ENCODE results near the gene BRAF. TPM values are rescaled to one million over a fixed set of nuclear protein-coding genes. Genes with fewer than 3 reads are reported as not detected.
A peak's percentile ranks its signal among the peaks of the same experiment; 100 is the strongest.
"Not testable (repeated sequence)": the region's sequence is repeated elsewhere in the genome, so short reads cannot be mapped to it uniquely, and the experiment has no call there.

The BRAF gene
- polyA plus RNA-seq, 6 donors from 2014 or later, result 14.8 to 27.9 (median 21.1) TPM

- Mint-ChIP-seq H3K27ac (no peak overlapping the region), H3K4me1 (peaks cover 0 to 11% (median 0%) of the 10 kb centered on the region in 3 donors), H3K9me3 (no peaks in the 10 kb centered on the region), H3K4me3 (no peak overlapping the region), H3K36me3 (peaks cover 5 to 23% of the 10 kb centered on the region in 2 donors), H3K27me3 (no peaks in the 10 kb centered on the region)
- DNase-seq (no peak), ATAC-seq (ENCODE audit: low read depth in 2 of 2) (no peak)
These were observed 239.2 kb downstream of the BRAF start for GRCh38 chr7:140685407-140686087.

GRCh38 chr7:140684066-140684950 lies 240.4 kb downstream of the BRAF start:
- H3K27me3 Mint-ChIP-seq, result no peaks in the 10 kb centered on the region
- no peak overlapping the region for H3K4me3 Mint-ChIP-seq
- no peaks in the 10 kb centered on the region for H3K9me3 Mint-ChIP-seq
- DNase-seq, result no peak
- H3K4me1 Mint-ChIP-seq, result peaks cover 0 to 11% (median 0%) of the 10 kb centered on the region in 3 donors
- peaks cover 5 to 28% of the 10 kb centered on the region in 2 donors for H3K36me3 Mint-ChIP-seq
- peak overlapping the region in 2 of 6 donors; percentile 38 to 43 for H3K27ac Mint-ChIP-seq
- ATAC-seq (ENCODE audit: low read depth in 2 of 2), result no peak

DNA sequence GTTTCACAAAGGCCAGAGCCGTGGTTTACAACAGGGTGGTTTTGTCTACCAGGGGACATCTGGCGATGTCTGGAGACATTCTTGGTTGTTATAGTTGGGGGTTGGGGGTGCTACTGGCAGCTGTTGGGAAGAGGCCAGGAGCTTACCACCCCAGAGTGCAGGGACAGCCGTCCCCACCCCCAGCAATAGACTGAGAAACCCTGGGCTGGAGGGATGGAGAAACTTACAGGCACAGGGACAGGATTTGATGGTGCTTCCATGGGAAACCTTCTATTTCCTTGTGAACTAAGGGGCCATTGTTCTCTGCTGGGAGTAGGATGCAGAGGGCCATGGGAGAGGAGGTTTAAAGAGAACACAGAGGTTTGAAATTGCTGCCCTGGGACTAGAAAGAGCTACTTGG lies 241.1 kb downstream of the BRAF start:
- no peaks in the 10 kb centered on the region for H3K27me3 Mint-ChIP-seq
- H3K4me3 Mint-ChIP-seq, result no peak overlapping the region
- peaks cover 5 to 34% of the 10 kb centered on the region in 2 donors for H3K36me3 Mint-ChIP-seq

GRCh38 chr7:140681766-140682165 lies 243.0 kb downstream of the BRAF start:
- Mint-ChIP-seq H3K36me3 (peaks cover 5 to 47% of the 10 kb centered on the region in 2 donors), H3K27me3 (no peaks in the 10 kb centered on the region), H3K4me1 (peaks cover 15 to 25% (median 16%) of the 10 kb centered on the region in 3 donors), H3K9me3 (no peaks in the 10 kb centered on the region), H3K4me3 (no peak overlapping the region), H3K27ac (no peak overlapping the region)
- ATAC-seq (ENCODE audit: low read depth in 2 of 2) (no peak), DNase-seq (no peak)

More for the DNA sequence above, 241.1 kb downstream of the BRAF start:
- H3K4me1 Mint-ChIP-seq, result peaks cover 0 to 11% (median under 1%) of the 10 kb centered on the region in 3 donors
- H3K27ac Mint-ChIP-seq, result peak overlapping the region in 1 of 6 donors; percentile 38
- DNase-seq (no peak), ATAC-seq (ENCODE audit: low read depth in 2 of 2) (no peak)
- no peaks in the 10 kb centered on the region for H3K9me3 Mint-ChIP-seq

- H3K9me3 Mint-ChIP-seq, result no peaks in the 10 kb centered on the region
- no peaks in the 10 kb centered on the region for H3K27me3 Mint-ChIP-seq
- DNase-seq, result no peak
- H3K4me3 Mint-ChIP-seq, result no peak overlapping the region
- no peak overlapping the region for H3K27ac Mint-ChIP-seq
- peaks cover 5 to 47% of the 10 kb centered on the region in 2 donors for H3K36me3 Mint-ChIP-seq
- no peak for ATAC-seq (ENCODE audit: low read depth in 2 of 2)
- peaks cover 24 to 33% (median 24%) of the 10 kb centered on the region in 3 donors for H3K4me1 Mint-ChIP-seq
These were observed 243.8 kb downstream of the BRAF start for GRCh38 chr7:140680886-140681285.

- no peaks in the 10 kb centered on the region for H3K27me3 Mint-ChIP-seq
- DNase-seq, result no peak
- peaks cover 37 to 41% (median 41%) of the 10 kb centered on the region in 3 donors for H3K4me1 Mint-ChIP-seq
- no peak overlapping the region for H3K27ac Mint-ChIP-seq
- peaks cover 5 to 42% of the 10 kb centered on the region in 2 donors for H3K36me3 Mint-ChIP-seq
- no peak for ATAC-seq (ENCODE audit: low read depth in 2 of 2)
- H3K4me3 Mint-ChIP-seq, result no peak overlapping the region
- H3K9me3 Mint-ChIP-seq, result no peaks in the 10 kb centered on the region
These were observed 245.5 kb downstream of the BRAF start for GRCh38 chr7:140679186-140679585.

DNA sequence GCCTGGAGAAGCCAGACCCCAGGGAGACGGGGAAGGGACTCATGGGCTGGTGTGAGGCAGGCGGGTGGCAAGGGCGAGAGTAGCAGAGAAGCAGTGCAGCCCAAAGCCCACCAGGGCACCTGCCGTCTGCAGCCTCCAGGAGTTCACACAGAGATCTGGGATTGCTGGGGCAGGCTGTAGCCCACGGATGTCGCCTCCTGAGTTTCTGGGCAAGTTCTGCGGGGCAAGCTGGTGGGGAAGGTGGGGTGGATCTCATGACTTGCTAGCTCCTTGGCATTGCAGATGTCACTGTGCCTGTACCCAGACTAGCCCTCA lies 246.0 kb downstream of the BRAF start:
- H3K4me1 Mint-ChIP-seq, result peaks cover 37 to 46% (median 45%) of the 10 kb centered on the region in 3 donors
- peaks cover 5 to 38% of the 10 kb centered on the region in 2 donors for H3K36me3 Mint-ChIP-seq
- H3K4me3 Mint-ChIP-seq, result peak overlapping the region in 1 of 8 donors; percentile 61
- peak overlapping the region in 2 of 6 donors; percentile 17 to 95 for H3K27ac Mint-ChIP-seq
- DNase-seq (no peak), ATAC-seq (ENCODE audit: low read depth in 2 of 2) (no peak)
- no peaks in the 10 kb centered on the region for H3K9me3 Mint-ChIP-seq
- no peaks in the 10 kb centered on the region for H3K27me3 Mint-ChIP-seq

DNA sequence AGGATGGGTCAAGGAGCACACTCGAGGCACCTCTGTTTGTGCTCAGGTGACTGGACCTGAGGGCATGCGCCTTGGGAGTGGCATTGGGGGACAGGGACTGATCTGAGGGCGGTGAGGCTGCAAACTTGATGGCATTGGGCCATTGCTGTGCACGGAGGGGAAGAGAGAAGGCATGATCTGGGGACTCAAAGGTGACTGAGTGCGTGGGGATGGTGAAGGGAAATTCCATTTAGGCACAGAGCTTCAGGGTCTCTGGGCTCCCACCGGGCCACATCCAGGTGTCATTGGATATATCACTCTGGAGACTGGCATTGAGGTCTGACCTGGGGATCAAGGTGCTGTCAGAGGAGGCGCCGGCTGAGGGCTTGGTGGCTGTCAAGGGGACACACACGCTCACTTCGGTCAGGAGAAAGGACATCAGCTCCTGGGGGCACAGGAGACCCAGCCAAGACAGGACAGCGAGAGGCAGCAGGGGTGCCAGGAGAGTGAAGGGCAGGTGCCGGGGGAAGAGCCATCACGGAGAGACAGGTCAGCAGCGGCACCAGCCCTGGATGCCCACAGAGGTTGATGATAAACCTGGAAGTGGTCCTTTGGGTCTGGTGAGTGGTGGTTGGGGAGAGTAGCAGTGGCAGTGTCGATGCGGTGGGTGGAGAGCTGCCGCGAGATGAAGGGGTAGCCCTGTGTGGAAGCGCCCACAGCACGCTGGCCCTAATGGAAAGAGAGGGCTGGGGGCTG lies 246.5 kb downstream of the BRAF start:
- Mint-ChIP-seq H3K36me3 (peaks cover 5 to 38% of the 10 kb centered on the region in 2 donors), H3K4me1 (peaks cover 41 to 49% (median 49%) of the 10 kb centered on the region in 3 donors), H3K9me3 (no peaks in the 10 kb centered on the region), H3K27me3 (no peaks in the 10 kb centered on the region), H3K4me3 (peak overlapping the region in 1 of 8 donors; percentile 61), H3K27ac (peak overlapping the region in 5 of 6 donors; percentile 61 to 95 (median 89))
- ATAC-seq (ENCODE audit: low read depth in 2 of 2), result no peak
- DNase-seq, result no peak

- H3K4me1 Mint-ChIP-seq, result peaks cover 41 to 49% (median 49%) of the 10 kb centered on the region in 3 donors
- no peaks in the 10 kb centered on the region for H3K9me3 Mint-ChIP-seq
- H3K27ac Mint-ChIP-seq, result peak overlapping the region in 4 of 6 donors; percentile 61 to 95 (median 91)
- ATAC-seq (ENCODE audit: low read depth in 2 of 2), result no peak
- H3K4me3 Mint-ChIP-seq, result peak overlapping the region in 1 of 8 donors; percentile 44
- DNase-seq, result no peak
- H3K27me3 Mint-ChIP-seq, result no peaks in the 10 kb centered on the region
- H3K36me3 Mint-ChIP-seq, result peaks cover 5 to 38% of the 10 kb centered on the region in 2 donors
These were observed 247.2 kb downstream of the BRAF start for GRCh38 chr7:140677496-140677895.

GRCh38 chr7:140676956-140677355 lies 247.8 kb downstream of the BRAF start:
- not testable (repeated sequence) for H3K27me3 Mint-ChIP-seq; ATAC-seq (ENCODE audit: low read depth in 2 of 2); DNase-seq; H3K9me3 Mint-ChIP-seq
- H3K4me1 Mint-ChIP-seq, result peaks cover 41 to 55% (median 53%) of the 10 kb centered on the region in 3 donors
- H3K36me3 Mint-ChIP-seq, result peaks cover 5 to 35% of the 10 kb centered on the region in 2 donors
- H3K27ac Mint-ChIP-seq, result peak overlapping the region; percentile 26 to 96 (median 94)
- H3K4me3 Mint-ChIP-seq, result peak overlapping the region in 2 of 8 donors; percentile 58 to 71

DNA sequence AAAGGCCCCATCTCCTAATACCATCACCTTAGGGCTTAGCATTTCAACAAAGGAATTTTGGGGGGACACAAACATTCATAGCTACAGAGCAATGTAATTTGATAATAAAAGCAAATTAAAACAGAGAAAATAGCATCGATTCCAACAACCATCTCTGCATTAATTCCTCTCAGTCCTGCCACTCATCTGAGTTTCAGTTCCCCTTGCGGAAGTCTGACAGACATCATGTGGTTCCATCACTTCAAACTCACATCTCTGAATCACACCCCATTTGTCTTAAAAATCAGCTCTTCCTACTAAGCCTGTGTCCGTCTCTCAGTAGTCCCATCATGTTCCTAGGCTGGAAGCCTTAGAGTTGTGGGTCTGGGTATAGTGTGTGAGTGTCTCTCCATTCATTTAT lies 248.4 kb downstream of the BRAF start:
- Mint-ChIP-seq H3K27me3 (no peaks in the 10 kb centered on the region), H3K9me3 (no peaks in the 10 kb centered on the region), H3K4me1 (peaks cover 41 to 55% (median 55%) of the 10 kb centered on the region in 3 donors), H3K27ac (peak overlapping the region; percentile 26 to 96 (median 94)), H3K36me3 (peaks cover 5 to 32% of the 10 kb centered on the region in 2 donors), H3K4me3 (peak overlapping the region in 7 of 8 donors; percentile 9 to 90 (median 69))
- DNase-seq (peak; percentile 75), ATAC-seq (ENCODE audit: low read depth in 2 of 2) (peak; percentile 60 to 61)

- Mint-ChIP-seq H3K4me1 (peaks cover 42 to 56% (median 55%) of the 10 kb centered on the region in 3 donors), H3K36me3 (peaks cover under 1 to 26% of the 10 kb centered on the region in 2 donors), H3K27ac (peak overlapping the region; percentile 36 to 96 (median 94)), H3K4me3 (peak overlapping the region in 6 of 8 donors; percentile 59 to 90 (median 72)), H3K9me3 (no peaks in the 10 kb centered on the region), H3K27me3 (no peaks in the 10 kb centered on the region)
- DNase-seq, result no peak
- no peak for ATAC-seq (ENCODE audit: low read depth in 2 of 2)
These were observed 249.0 kb downstream of the BRAF start for GRCh38 chr7:140675726-140676125.
